ENCODE measurements around the gene TPST1. TPM values are rescaled to one million over a fixed set of nuclear protein-coding genes. Genes with fewer than 3 reads are reported as not detected.

Gene TPST1
- total and polyA plus RNA-seq, 9 of the 15 experiments (the other 6 are each of a cell fraction or from before 2014, with no cell fraction given) = 0.15 to 2.2 (median 0.53) TPM

- TF ChIP-seq RBM17 (IDR thresholded peaks at IDR 0.05; ENCODE audit: borderline replicate concordance, low read depth, low read length) (no peak), DDX20 (tag; IDR thresholded peaks at IDR 0.05; ENCODE audit: low read depth) (no peak), PRDM10 (IDR thresholded peaks at IDR 0.05; ENCODE audit: partially characterized antibody) (peak; percentile 78), ZNF695 (CRISPR knock-in tag; IDR thresholded peaks at IDR 0.05) (no peak), PTTG1 (tag; IDR thresholded peaks at IDR 0.05; ENCODE audit: low read depth) (no peak), ZNF507 (tag; conservative IDR thresholded peaks at IDR 0.05) (no peak), RBM14 (IDR thresholded peaks at IDR 0.05; ENCODE audit: borderline replicate concordance, insufficient read depth, low read depth, low read length) (no peak), ZNF511 (CRISPR knock-in tag; IDR thresholded peaks at IDR 0.05) (no peak), ZNF696 (CRISPR knock-in tag; conservative IDR thresholded peaks at IDR 0.05) (no peak), ZNF274 (IDR thresholded peaks at IDR 0.05; ENCODE audit: borderline replicate concordance, low read depth, low read length) (no peak), ZNF24 (IDR thresholded peaks at IDR 0.05) (no peak), PKNOX1 (IDR thresholded peaks at IDR 0.05) (peak; percentile 89), RERE (CRISPR knock-in tag; IDR thresholded peaks at IDR 0.05; ENCODE audit: borderline replicate concordance) (no peak), ZSCAN32 (CRISPR knock-in tag; IDR thresholded peaks at IDR 0.05) (no peak), KDM2B (CRISPR knock-in tag; IDR thresholded peaks at IDR 0.05) (no peak)
- TF ChIP-seq, protein P1, sequence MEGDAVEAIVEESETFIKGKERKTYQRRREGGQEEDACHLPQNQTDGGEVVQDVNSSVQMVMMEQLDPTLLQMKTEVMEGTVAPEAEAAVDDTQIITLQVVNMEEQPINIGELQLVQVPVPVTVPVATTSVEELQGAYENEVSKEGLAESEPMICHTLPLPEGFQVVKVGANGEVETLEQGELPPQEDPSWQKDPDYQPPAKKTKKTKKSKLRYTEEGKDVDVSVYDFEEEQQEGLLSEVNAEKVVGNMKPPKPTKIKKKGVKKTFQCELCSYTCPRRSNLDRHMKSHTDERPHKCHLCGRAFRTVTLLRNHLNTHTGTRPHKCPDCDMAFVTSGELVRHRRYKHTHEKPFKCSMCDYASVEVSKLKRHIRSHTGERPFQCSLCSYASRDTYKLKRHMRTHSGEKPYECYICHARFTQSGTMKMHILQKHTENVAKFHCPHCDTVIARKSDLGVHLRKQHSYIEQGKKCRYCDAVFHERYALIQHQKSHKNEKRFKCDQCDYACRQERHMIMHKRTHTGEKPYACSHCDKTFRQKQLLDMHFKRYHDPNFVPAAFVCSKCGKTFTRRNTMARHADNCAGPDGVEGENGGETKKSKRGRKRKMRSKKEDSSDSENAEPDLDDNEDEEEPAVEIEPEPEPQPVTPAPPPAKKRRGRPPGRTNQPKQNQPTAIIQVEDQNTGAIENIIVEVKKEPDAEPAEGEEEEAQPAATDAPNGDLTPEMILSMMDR (IDR thresholded peaks at IDR 0.05 in 2 of 3, conservative IDR thresholded peaks at IDR 0.05 in 1 of 3; ENCODE audit: insufficient read depth in 2 of 3, low read depth in 1 of 3, low read length in 3 of 3) = no peak
These were observed 48.1 kb upstream of the TPST1 start (continued) for GRCh38 chr7:66157060-66157459.

Measured in K562 (cell line).